ENCODE data around the gene SMAD3.

The SMAD3 gene

GRCh38 chr15:67207555-67208207 lies 142.3 kb downstream of the SMAD3 start:
- DNase-seq, result no peak

GRCh38 chr15:67208396-67208795 lies 143.0 kb downstream of the SMAD3 start:
- no peak for DNase-seq

- DNase-seq, result no peak
Measured at GRCh38 chr15:67210555-67211168, 145.3 kb downstream of the SMAD3 start.

- no peak for DNase-seq
Measured at GRCh38 chr15:67212684-67213367, 147.4 kb downstream of the SMAD3 start.

GRCh38 chr15:67215102-67215501 lies 149.7 kb downstream of the SMAD3 start:
- no peak for DNase-seq

GRCh38 chr15:67216859-67217258 lies 151.5 kb downstream of the SMAD3 start:
- DNase-seq, result no peak

GRCh38 chr15:67218428-67218827 lies 153.0 kb downstream of the SMAD3 start:
- DNase-seq, result no peak

GRCh38 chr15:67219288-67219687 lies 153.9 kb downstream of the SMAD3 start:
- no peak for DNase-seq

GRCh38 chr15:67224889-67225288 lies 159.5 kb downstream of the SMAD3 start:
- no peak for DNase-seq

- no peak for DNase-seq
Measured at GRCh38 chr15:67225336-67225735, 159.9 kb downstream of the SMAD3 start.

GRCh38 chr15:67227431-67227830 lies 162.0 kb downstream of the SMAD3 start:
- DNase-seq, result no peak

- DNase-seq, result no peak
Measured at GRCh38 chr15:67227846-67228245, 162.4 kb downstream of the SMAD3 start.

- DNase-seq, result no peak
Measured at GRCh38 chr15:67228286-67228685, 162.9 kb downstream of the SMAD3 start.

GRCh38 chr15:67230504-67230903 lies 165.1 kb downstream of the SMAD3 start:
- no peak for DNase-seq

GRCh38 chr15:67232591-67232990 lies 167.2 kb downstream of the SMAD3 start:
- DNase-seq, result no peak

- DNase-seq, result no peak
Measured at GRCh38 chr15:67240235-67241131, 175.1 kb downstream of the SMAD3 start.

- no peak for DNase-seq
Measured at GRCh38 chr15:67241132-67241855, 175.9 kb downstream of the SMAD3 start.

GRCh38 chr15:67242708-67243111 lies 177.3 kb downstream of the SMAD3 start:
- no peak for DNase-seq
